Esophagus mucosa (tissue), 1 donor: Measurements from ENCODE around the gene ADCY2. TPM values are rescaled to one million over a fixed set of nuclear protein-coding genes. Genes with fewer than 3 reads are reported as not detected.

Experiments used
- ATAC-seq: fragments of 200-7000 bp; cut with Tn5 transposase; one replicate; pipeline ENCODE4 v1.9.1; 2020
- total RNA-seq: library from RNA; stranded (reverse); gene quantifications from one replicate; pipeline ENCODE4 v1.2.4, GENCODE V29; 2023
- donor health status: DM: yes; HTN: yes; CAD: no.

ADCY2 gene
- total RNA-seq, 1 donor from 2014 or later = 0.12 TPM

GRCh38 chr5:7445831-7446230 is 49.9 kb downstream of the ADCY2 start:
- no peak for ATAC-seq

- no peak for ATAC-seq
Observed at GRCh38 chr5:7446913-7447312, 51.0 kb downstream of the ADCY2 start.

GRCh38 chr5:7453947-7454346 is 58.0 kb downstream of the ADCY2 start:
- no peak for ATAC-seq

GRCh38 chr5:7456206-7456605 is 60.3 kb downstream of the ADCY2 start:
- no peak for ATAC-seq

GRCh38 chr5:7461371-7461770 is 65.4 kb downstream of the ADCY2 start:
- ATAC-seq = no peak

GRCh38 chr5:7462758-7463157 is 66.8 kb downstream of the ADCY2 start:
- no peak for ATAC-seq

GRCh38 chr5:7464182-7464581 is 68.2 kb downstream of the ADCY2 start:
- no peak for ATAC-seq

GRCh38 chr5:7467179-7467578 is 71.2 kb downstream of the ADCY2 start:
- no peak for ATAC-seq

GRCh38 chr5:7468742-7469141 is 72.8 kb downstream of the ADCY2 start:
- no peak for ATAC-seq

GRCh38 chr5:7471710-7472109 is 75.8 kb downstream of the ADCY2 start:
- ATAC-seq = no peak

- ATAC-seq = no peak
Observed at GRCh38 chr5:7473115-7473514, 77.2 kb downstream of the ADCY2 start.

GRCh38 chr5:7473668-7474215 is 77.8 kb downstream of the ADCY2 start:
- ATAC-seq = no peak

GRCh38 chr5:7474821-7475403 is 79.0 kb downstream of the ADCY2 start:
- no peak for ATAC-seq

- ATAC-seq = no peak
Observed at GRCh38 chr5:7478459-7478858, 82.5 kb downstream of the ADCY2 start.

- no peak for ATAC-seq
Observed at GRCh38 chr5:7488734-7489133, 92.8 kb downstream of the ADCY2 start.

GRCh38 chr5:7492371-7492770 is 96.4 kb downstream of the ADCY2 start:
- no peak for ATAC-seq

- no peak for ATAC-seq
Observed at GRCh38 chr5:7493081-7493480, 97.1 kb downstream of the ADCY2 start.

- no peak for ATAC-seq
Observed at GRCh38 chr5:7493622-7494021, 97.7 kb downstream of the ADCY2 start.

- ATAC-seq = no peak
Observed at GRCh38 chr5:7494481-7495130, 98.7 kb downstream of the ADCY2 start.

- no peak for ATAC-seq
Observed at GRCh38 chr5:7495131-7495517, 99.2 kb downstream of the ADCY2 start.

- no peak for ATAC-seq
Observed at GRCh38 chr5:7500256-7500655, 104.3 kb downstream of the ADCY2 start.

GRCh38 chr5:7501061-7501460 is 105.1 kb downstream of the ADCY2 start:
- ATAC-seq = no peak

- ATAC-seq = no peak
Observed at GRCh38 chr5:7503564-7503963, 107.6 kb downstream of the ADCY2 start.

GRCh38 chr5:7515284-7515914 is 119.5 kb downstream of the ADCY2 start:
- no peak for ATAC-seq
